HG02798 (cell line): Measurements from ENCODE around the gene LCN15.
"Not testable (repeated sequence)": the region's sequence is repeated elsewhere in the genome, so short reads cannot be mapped to it uniquely, and the experiment has no call there.

Source experiments
- ATAC-seq: cut with Tn5 transposase; IDR thresholded peaks from one replicate; pipeline ENCODE4 v1.9.1; 2021; ENCODE audit warnings: mild to moderate bottlenecking; ENCODE audit not compliant: unreplicated experiment, poor library complexity

Gene LCN15

DNA sequence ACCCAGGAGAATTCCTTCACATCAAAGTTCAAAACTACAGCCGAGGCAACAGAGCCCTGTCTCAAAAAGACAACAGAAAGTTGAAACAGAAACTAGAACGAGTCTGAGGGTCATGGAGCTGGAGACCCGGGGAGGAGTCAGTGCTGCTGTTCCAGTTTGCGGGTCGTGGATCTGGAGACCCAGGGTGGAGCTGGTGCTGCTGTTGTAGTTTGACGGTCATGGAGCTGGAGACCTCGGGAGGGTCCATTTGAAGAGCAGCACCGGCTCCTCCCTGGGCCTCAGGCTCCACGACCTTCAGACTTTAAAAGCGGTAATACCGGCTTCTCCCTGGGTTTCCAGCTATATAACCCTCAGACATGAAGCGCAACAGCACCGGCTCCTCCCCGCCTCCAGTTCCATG is 13.0 kb upstream of the LCN15 start:
- no peak for ATAC-seq

DNA sequence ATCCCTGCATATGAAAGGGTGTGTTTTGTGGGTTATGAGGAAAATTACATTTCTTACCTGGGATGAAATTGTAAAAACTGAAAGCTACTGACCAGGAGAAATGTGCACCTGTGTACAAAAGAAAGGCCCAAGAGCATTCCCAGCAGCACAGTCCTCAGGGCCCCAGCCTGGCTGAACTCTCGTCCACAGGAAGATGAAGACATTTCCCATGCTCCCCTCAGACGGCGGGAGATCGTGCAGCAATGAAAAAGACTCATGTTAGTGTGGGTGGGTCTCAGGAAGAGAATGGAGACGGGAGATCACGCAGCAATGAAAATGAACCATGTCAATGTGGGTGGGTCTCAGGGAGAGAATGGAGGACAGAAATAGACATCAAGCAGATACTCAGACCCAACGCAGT is 12.6 kb upstream of the LCN15 start:
- no peak for ATAC-seq

DNA sequence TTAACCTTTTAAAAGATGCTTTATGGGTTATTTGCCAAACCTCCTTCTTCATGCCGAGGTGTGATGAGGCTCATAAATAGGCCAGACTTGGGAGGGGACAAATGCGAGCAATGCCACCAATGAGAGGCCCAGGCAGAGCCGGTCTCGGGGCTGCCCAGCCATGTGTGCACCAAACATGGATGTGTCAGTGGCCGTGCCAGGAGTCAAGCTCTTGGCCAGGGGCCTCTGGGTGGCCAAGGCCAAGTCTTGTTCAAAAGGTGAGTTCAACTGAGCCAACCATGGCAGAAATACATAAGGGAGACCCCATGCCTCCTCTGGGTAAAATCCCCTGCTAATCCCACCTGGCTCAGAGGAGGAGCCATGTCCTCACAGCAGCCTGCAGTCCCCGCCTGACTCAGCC is 10.9 kb upstream of the LCN15 start:
- ATAC-seq = no peak

DNA sequence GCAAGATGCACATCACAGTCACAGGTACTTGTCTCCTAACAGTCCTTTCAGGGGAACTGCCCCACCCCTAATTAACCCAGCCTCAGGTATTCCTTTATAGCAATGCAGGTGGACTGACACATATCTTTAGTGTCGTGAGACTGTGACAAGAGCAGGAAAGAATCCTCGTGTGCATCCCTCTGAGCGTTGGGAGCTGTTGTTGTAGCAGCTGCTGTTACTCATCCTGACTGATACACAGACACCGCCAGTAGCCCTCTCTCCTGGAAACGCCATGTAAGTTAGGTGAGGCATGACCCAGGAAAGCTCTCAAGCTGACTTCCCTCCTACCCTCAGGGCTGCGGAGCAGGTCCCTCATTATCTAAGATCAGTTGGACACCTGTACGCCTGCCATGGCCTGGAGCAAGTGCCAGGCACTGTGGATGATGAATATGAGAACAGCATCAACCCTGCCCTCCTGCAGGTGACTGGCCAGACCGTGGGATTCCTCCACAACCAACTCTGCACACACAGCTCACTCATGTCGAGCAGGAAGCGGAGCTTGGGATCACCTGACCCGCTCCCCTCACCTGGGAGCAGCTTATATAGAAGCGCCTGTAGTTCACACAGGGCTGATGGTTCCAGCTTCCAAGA is 10.2 kb upstream of the LCN15 start:
- no peak for ATAC-seq

DNA sequence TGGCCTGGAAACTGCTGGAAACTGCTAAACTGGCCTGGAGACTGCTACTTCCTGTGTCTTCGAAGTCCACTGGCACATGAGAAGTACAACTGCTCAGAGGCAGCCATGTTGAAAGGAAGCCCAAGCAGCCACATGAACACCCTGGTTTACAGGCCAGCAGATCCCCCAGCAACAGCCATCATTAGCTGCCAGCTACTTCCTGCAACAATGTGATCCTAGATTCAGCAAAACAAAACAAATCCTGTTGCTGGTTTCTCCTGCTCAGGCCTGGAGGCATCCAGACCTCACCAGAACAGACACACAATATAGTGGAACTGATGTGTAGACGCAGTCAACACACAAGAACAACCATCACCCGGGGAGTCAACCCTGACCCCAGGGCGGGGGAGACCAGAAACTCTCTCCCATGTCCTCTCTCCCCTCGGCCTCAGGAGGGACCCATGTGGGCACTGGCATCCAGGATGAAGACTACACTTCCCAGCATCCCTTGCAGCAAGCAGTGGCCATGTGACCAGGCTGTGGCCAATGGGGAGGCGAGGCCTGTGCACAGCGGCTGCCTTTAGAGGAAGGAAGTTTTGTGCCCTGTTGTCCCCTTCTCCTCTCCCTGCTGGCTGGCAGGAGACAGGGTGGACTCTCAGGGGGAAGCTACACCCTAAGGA is 9.2 kb upstream of the LCN15 start:
- no peak for ATAC-seq

DNA sequence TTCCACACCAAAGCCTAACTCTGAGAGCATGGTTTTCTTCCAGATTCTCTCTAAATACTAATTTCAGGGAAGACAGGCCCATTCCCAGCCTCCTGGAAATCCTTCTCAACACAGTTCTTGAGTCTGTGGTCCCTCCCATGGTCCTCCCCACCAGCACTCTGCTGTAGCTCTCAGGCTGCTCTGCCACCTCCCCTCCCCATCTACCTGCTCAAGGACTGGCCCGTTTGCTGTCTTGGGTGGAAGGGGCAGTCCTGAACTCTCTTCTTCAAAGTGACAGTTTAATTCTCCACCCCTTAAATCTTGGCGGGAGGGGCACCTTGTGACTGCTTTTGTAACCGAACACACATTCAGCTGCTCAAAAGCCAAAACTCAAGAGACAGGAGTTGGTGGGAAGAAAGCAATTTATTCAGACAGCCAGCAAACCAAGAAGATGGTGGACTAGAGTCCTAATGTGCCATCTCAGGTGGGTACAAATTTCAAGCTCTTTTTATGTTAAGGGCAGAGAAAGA is 7.6 kb upstream of the LCN15 start:
- no peak for ATAC-seq

DNA sequence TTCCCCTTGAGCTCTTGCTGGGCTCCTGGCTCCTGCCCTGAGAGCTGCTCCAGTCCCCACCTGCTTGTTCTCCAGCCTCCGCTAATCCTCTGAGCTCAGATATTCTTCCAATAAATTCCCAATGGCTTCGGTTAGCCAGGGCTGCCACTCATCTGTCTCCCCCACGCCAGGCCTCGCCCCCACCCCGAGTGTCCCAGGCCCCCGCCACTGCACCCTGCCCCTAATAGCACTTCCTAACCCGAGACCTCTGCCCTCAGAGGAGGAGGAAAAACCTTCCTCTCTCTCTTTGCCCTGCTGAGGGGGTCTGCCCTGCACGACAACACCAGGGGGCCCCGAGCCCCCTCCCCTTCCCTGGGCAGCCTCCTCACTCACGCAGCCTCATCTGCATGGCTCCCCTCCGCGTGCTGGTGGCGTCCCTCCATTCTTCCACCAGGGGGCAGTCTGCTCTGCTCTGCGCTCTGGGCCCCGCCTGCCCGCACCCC is 5.4 kb upstream of the LCN15 start:
- no peak for ATAC-seq

DNA sequence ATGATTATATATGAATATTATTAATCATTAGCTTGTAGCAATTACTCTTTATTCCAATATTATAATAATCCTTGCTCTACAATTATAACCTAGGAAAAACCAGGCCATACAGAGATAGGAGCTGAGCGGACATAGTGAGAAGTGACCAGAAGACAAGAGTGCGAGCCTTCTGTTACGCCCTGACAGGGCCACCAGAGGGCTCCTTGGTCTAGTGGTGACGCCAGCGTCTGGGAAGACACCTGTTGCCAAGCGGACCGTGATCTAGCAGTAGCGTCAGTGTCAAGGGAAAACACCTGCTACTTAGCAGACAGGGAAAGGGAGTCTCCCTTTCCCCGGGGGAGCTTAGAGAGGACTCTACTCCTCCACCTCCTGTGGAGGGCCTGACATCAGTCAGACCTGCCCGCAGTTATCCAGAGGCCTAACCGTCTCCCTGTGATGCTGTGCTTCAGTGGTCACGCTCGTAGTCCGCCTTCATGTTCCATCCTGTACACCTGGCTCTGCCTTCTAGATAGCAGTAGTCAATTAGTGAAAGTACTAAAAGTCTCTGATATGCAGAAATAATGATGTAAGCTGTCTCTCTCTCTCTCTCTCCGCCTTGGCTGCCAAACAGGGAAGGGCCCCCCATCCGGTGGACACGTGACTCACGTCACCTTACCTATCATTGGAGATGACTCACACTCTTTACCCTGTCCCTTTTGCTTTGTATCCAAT is 2.2 kb upstream of the LCN15 start:
- ATAC-seq = not testable (repeated sequence)

DNA sequence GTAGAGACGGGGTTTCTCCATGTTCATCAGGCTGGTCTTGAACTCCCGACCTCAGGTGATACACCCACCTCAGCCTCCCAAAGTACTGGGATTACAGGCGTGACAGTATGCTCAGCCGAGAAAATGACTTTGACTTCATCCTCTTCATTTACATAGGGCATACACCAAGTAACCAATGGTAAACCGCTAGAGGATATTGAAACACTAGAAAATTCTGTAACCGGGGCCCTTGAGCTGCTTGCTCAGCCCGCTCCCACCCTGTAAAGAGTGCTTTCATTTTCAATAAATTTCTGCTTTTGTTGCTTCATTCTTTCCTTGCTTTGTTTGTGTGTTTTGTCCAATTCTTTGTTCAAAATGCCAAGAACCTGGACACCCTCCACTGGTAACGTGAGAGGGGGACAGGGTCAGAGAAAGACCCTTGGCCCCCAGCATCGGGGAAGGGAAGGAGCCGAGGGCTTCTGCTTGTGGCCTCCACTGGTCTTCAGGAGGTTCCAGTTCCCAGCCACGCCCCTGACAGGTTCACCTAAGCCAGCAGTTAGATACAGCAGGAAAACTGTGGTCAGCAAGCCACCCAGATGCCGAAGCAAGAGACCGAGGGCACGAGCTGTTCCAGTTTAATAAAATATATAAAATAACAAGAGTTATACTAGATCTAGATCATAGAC is 1.6 kb upstream of the LCN15 start:
- peak; percentile 65 for ATAC-seq

DNA sequence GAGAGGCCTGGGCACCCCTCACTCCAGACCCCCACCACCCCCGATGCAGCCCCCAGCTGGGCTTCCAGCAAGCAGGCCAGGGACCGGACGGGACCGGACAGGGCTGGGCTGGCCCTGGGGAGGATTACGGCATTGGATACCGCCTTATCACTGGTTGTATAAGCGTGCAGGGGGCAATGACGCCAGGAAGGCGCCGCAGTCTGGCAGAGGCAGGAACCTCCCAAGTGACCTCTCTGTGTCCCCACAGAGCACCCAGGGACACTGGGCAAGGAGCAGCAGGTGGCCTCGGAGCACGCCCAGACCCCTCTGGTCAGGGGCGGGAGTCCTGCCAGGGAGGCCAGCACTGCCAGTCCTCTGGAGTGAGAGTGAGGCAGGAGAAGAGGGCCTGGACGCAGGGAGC is 723 bp upstream of the LCN15 start:
- no peak for ATAC-seq

DNA sequence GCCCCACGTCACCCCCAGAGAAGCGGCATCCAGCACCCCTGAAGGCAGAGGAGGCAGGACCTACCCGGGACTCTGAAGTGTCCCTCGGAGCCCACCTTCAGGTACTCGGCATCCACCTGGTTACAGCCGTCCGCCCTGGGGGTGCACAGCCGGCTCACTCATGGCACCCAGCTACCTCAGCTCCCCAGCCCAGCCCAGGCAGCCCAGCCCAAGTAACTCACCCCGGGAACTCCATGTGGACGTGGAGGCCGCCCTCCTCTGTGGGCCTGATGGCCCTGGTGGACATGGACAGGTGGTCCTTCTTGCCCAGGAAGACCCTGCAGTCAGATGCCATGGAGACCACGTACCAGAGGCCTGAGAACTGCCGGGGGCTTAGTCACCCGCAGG is 676 bp downstream of the LCN15 start:
- ATAC-seq = no peak

DNA sequence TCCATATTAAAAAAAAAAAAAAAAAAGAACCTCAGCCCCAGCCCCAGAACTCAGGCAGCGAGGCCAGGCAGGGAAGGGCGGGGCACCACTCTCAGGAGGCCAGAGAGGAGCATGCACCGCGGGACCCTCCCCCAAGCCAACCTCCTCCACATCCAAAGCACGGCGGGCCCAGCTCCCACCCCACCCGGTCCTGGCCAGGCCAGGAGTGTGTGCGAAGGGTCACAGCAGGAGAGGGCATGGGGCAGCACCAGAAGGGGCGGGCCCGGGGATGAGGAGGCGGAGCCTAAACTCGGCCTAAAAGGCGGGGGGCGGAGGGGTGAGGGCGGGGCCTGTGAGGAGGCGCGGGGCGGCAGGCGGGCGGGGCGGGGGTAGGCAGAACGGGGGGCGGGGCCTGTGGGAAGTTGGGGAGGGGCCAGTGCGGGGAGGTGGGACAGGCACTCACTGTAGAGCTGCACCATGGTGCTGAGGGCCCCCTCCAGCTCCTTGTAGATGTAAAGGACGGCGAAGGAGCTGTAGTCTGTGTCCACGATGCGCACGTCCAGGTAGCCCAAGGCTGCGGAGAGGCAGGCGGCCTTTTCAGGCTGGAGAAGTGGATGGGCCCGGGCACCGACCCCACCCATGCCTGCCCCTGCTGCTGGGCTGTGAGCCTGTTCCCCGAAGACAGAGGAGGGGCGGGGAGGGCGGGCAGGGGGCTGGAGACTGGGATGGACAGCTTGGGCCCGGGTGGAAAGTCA is 1.2 kb downstream of the LCN15 start:
- ATAC-seq = no peak

DNA sequence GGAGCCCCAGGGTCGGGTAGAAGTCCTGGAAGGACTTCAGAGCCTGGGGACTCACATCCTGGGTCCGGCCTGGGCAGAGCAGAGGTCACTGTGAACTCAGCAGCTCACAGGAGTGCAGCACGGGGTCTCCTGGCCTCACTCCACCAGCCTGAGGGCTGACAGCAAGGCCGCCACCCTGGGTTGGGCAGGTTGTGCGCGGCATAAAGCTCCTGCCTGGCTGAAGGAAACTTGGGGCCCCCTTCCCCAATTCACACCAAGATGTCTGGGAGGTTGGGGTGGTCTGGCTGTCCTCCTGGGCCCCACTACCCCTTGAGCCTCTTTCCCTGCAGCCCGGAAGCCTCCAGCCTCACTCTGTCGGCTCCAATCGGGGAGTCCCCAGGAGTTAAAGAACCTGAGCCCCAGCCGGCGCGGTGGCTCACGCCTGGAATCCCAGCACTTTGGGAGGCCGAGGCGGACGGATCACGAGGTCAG is 2.1 kb downstream of the LCN15 start:
- no peak for ATAC-seq

DNA sequence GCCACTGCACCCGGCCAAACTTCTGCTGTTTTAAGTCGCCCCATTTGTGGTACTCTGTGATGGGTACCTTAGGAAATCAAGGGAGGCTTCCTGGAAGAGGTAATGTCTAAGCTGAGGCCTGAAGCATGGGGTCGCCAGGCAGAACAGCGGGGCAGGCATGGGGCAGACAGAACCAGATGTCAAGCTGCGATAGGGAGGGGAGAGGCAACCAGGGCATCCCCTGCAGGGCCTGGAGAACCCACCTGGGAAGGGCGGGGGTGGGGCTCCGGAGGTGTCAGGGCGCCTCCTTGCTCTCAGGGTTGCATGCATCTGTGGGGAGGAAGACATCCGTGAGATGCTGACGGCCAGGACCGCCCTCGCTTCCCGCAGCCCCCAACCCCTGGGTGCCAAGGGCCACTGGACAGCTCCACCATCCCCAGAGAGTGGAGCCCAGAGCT is 2.8 kb downstream of the LCN15 start:
- ATAC-seq = no peak

DNA sequence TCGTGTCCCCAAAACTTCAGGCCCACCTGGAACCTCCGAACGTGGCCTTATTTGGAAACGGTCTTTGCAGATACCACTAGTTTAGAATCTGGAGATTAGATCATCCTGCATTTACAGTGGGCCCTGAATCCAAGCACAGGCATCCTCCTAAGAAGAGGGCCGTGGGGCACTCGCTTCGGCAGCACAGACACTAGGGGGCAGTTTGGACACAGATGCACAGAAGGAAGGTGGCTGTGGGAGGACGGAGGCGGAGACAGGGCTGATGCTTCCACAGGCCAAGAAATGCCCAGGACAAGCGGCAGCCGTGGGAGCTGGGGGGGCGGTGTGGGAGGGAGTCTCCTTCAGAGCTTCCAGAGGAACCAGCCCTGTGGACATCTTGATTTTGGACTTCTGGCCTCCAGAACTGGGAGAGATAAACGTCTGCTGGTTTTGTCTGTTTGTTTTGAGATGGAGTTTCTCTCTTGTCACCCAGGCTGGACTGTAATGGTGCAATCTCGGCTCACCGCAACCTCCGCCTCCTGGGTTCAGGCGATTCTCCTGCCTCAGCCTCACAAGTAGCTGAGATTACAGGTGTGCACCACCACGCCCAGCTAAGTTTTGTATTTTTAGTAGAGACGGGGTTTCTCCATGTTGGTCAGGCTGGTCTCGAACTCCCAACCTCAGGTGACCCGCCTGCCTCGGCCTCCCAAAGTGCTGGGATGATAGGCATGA is 3.3 kb downstream of the LCN15 start:
- ATAC-seq = not testable (repeated sequence)

DNA sequence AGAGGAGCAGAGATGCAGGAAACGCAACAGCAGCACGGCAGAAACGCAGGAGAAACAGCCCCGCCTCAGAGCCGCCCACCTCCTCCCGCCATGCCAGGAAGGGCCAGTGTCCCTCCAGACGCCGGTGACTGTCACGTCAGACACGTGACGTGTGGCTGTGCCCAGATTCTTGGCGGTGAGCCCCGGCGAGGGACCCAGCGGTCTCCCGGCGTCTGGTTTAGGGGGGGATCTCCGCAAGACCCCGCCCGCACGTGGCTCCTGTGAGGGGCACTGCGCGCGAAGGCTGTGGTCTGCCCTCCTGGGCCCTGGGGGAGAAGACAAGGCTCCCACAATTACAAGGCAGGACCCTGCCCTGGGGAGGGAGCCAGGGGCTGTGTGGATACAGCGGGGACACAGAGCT is 3.9 kb downstream of the LCN15 start:
- ATAC-seq = no peak

DNA sequence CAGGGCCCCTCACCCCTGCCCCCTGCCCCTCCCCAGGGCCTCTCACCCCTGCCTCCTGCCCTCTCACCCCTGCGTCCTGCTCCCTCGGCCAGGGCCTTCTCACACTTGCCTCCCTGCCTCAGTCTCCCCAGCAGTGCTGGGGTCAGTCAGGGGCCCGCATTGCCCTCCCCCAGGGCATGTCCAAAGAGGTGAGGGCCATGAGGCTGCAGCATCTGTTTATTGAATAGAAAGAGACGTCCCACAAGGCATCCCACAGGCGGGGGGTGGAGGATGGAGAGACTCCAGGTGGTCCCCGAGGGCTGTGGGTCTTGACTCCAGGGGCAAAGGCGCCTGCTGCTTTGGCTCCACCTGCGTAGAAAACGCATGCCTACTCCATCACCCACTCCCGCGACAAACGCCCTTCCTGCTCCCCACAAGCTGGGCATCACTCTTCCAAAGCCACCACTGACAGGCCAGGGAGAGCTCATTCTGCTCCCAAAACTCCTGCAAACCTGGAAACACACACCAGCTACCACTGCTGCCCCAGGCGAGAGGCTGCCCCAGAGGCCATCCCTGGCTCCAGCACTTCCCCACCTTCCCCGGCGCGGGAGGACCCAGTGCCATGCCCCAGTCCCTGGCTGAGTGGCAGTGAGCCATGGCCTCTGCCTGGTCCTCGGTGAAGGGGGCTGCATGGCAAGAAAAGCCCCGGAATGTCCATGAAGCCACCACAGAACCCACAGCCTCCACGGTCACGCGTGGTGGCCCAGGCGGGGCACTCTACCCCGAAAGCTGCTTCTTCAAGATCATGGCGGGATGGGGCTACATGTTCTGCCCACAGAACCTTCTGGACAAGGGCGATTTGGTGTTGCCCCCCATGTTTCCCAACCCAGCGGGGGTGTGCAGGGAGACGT is 4.6 kb downstream of the LCN15 start:
- no peak for ATAC-seq

DNA sequence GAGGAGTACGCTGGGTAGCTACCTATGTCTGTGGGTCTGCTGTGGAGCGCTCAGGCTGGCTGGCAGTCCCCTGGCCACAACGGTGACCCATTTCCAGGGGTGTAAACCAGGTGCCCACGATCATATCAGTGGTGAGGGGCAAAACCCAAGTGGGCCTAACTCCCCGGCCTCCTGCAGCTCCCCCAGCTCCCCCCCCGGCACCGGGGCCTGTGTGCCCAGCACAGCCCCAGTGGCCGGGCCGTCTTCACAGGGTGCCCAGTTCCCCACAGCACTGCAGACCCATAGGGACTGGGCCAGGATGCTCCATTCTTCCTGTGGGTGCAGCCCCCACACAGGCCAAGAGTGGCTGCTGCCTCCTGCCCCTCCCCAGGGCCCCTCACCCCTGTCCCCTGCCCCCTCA is 5.3 kb downstream of the LCN15 start:
- ATAC-seq = no peak

DNA sequence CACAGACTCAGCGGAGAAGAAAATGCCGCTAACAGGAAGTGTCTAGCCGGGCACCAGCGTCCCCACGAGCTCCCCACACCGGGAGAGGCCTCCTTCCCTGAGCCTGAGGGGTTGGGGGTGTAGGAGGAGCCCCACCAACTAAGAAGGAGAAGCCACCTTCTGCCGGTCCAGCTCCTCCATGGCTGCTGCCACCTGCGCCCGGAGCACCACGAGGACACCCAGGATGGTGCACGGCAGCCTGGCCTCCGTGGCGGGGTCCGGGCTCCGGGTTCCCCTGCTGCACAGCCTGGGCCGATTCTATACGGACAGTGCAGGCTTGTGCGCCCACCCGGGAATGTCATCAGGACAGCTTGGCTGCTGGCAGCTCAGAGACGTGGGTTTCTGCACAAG is 6.6 kb downstream of the LCN15 start:
- ATAC-seq = no peak
